Motor neuron (in vitro differentiated cells): ENCODE results near the gene ELANE. TPM values are rescaled to one million over a fixed set of nuclear protein-coding genes. Genes with fewer than 3 reads are reported as not detected.
"Not testable (repeated sequence)": the region's sequence is repeated elsewhere in the genome, so short reads cannot be mapped to it uniquely, and the experiment has no call there.

ENCODE experiments used
- ATAC-seq, 8 experiments: fragments of 200-7000 bp; cut with Tn5 transposase; replicated peaks in 6 of 8; 2 replicates each; pipeline ENCODE4 v1.8.0; 2021; ENCODE audit warnings: mild to moderate bottlenecking in 8 of 8, moderate library complexity in 8 of 8
- H3K27ac ChIP-seq, 2 donors: fragments of 250-450 bp; sonication (Bioruptor Pico); 2 replicates each; pipeline ENCODE4 v1.9.0; 2021; ENCODE audit warnings: antibody characterized with exemption in 2 of 2, mild to moderate bottlenecking in 2 of 2, moderate library complexity in 1 of 2
- H3K4me1 ChIP-seq, 2 donors: fragments of 250-450 bp; sonication (Bioruptor Pico); replicated peaks in 1 of 2; 2 replicates each; pipeline ENCODE4 v1.6.1; 2021; ENCODE audit warnings: antibody characterized with exemption in 2 of 2, mild to moderate bottlenecking in 2 of 2, moderate library complexity in 1 of 2
- H3K4me3 ChIP-seq, 5 donors: fragments of 250-450 bp; sonication (Bioruptor Pico); 2 replicates each; pipeline ENCODE4 v1.9.0; 2021; ENCODE audit warnings: antibody characterized with exemption in 5 of 5, mild to moderate bottlenecking in 5 of 5, moderate library complexity in 4 of 5
- WGBS, 10 experiments: fragments of 450-650 bp; shearing (Covaris generic); methylation state at CpG; one replicate each; pipeline ENCODE4 v1.0.0; 2022; 5-methylcytosine and 5-hydroxymethylcytosine counted together
- in situ Hi-C, 9 experiments: fragments of 400-800 bp; cut with MboI; loops; one replicate each; pipeline ENCODE4 v1.15.0; 2021; ENCODE audit warnings: low sequenced_read_pairs in 9 of 9, low pct_unique_long_range_greater_than_20kb in 2 of 9; ENCODE audit not compliant: unreplicated experiment in 9 of 9
- total RNA-seq, 8 experiments: library from RNA; unstranded; fragments of 300-600 nt; gene quantifications; 2 replicates each; pipeline versions ENCODE4 v1.2.3 to v1.2.4, GENCODE V29; 2022

Gene ELANE
- total RNA-seq, 8 experiments from 2014 or later, result 0.32 TPM; not detected in 7

- 80 to 100% (median 95%) methylated on average over 1 to 17 of the region's 28 CpGs; no CpG with 5 or more reads in 4 of the 10 experiments for WGBS, 10 experiments
- no peak for ATAC-seq
- H3K27ac ChIP-seq, result no peak overlapping the region
- in situ Hi-C loops, result no loop called here
- H3K4me1 ChIP-seq, result peaks cover 9 to 14% of the 10 kb centered on the region in 2 donors
- H3K4me3 ChIP-seq, result no peak overlapping the region
Measured at GRCh38 chr19:875265-875879, 23.3 kb downstream of the ELANE start.

GRCh38 chr19:876089-876488 lies 24.0 kb downstream of the ELANE start:
- in situ Hi-C loops, result no loop called here
- H3K27ac ChIP-seq, result no peak overlapping the region
- 67 to 100% (median 86%) methylated on average over 1 to 6 of the region's 18 CpGs; no CpG with 5 or more reads in 4 of the 10 experiments for WGBS, 10 experiments
- no peak for ATAC-seq
- H3K4me1 ChIP-seq, result peaks cover 9 to 14% of the 10 kb centered on the region in 2 donors
- H3K4me3 ChIP-seq, result no peak overlapping the region

GRCh38 chr19:876780-877314 lies 24.7 kb downstream of the ELANE start:
- 94% methylated on average over 9 of the region's 29 CpGs; no CpG with 5 or more reads in 9 of the 10 experiments for WGBS, 10 experiments
- in situ Hi-C loops, result no loop called here
- Histone ChIP-seq H3K27ac (no peak overlapping the region), H3K4me3 (no peak overlapping the region), H3K4me1 (peaks cover 8 to 13% of the 10 kb centered on the region in 2 donors)
- peak in 1 of 8 experiments; percentile 7 for ATAC-seq

GRCh38 chr19:877992-878660 lies 26.0 kb downstream of the ELANE start:
- H3K4me3 ChIP-seq, in situ Hi-C loops, H3K27ac ChIP-seq, H3K4me1 ChIP-seq, ATAC-seq: not testable (repeated sequence)
- no CpG with 5 or more reads among the region's 23 CpGs for WGBS, 10 experiments

- in situ Hi-C loops, H3K27ac ChIP-seq, ATAC-seq, H3K4me3 ChIP-seq, H3K4me1 ChIP-seq: not testable (repeated sequence)
- WGBS, 10 experiments, result 89 to 100% methylated on average over 2 to 5 of the region's 24 CpGs; no CpG with 5 or more reads in 8 of the 10 experiments
Measured at GRCh38 chr19:878751-879561, 26.9 kb downstream of the ELANE start.

GRCh38 chr19:879711-880438 lies 27.8 kb downstream of the ELANE start:
- ATAC-seq, result peak in 3 of 8 experiments; percentile 18 to 22 (median 21)
- Histone ChIP-seq H3K4me1 (no peaks in the 10 kb centered on the region), H3K27ac (no peak overlapping the region), H3K4me3 (no peak overlapping the region)
- 100% methylated on average over 3 of the region's 37 CpGs; no CpG with 5 or more reads in 9 of the 10 experiments for WGBS, 10 experiments
- in situ Hi-C loops, result no loop called here

- Histone ChIP-seq H3K4me3 (no peak overlapping the region), H3K4me1 (no peaks in the 10 kb centered on the region), H3K27ac (no peak overlapping the region)
- WGBS, 10 experiments, result 84 to 100% (median 98%) methylated on average over 1 to 14 of the region's 34 CpGs; no CpG with 5 or more reads in 3 of the 10 experiments
- in situ Hi-C loops, result no loop called here
- ATAC-seq, result no peak
Measured at GRCh38 chr19:881385-882071, 29.4 kb downstream of the ELANE start.

GRCh38 chr19:882871-883497 lies 30.9 kb downstream of the ELANE start:
- no peak for ATAC-seq
- no CpG with 5 or more reads among the region's 30 CpGs for WGBS, 10 experiments
- Histone ChIP-seq H3K4me3 (no peak overlapping the region), H3K27ac (no peak overlapping the region), H3K4me1 (peaks cover 0 to 3% of the 10 kb centered on the region in 2 donors)
- in situ Hi-C loops, result no loop called here

- in situ Hi-C loops, result no loop called here
- 96 to 100% methylated on average over 1 to 4 of the region's 22 CpGs; no CpG with 5 or more reads in 8 of the 10 experiments for WGBS, 10 experiments
- Histone ChIP-seq H3K4me1 (peaks cover 0 to 3% of the 10 kb centered on the region in 2 donors), H3K27ac (no peak overlapping the region), H3K4me3 (no peak overlapping the region)
- peak in 4 of 8 experiments; percentile 6 to 24 (median 12) for ATAC-seq
Measured at GRCh38 chr19:883661-884211, 31.6 kb downstream of the ELANE start.

GRCh38 chr19:884420-885211 lies 32.5 kb downstream of the ELANE start:
- 80 to 95% (median 95%) methylated on average over 2 to 19 of the region's 51 CpGs; no CpG with 5 or more reads in 7 of the 10 experiments for WGBS, 10 experiments
- H3K4me1 ChIP-seq, result peaks cover 0 to 3% of the 10 kb centered on the region in 2 donors
- H3K4me3 ChIP-seq, result no peak overlapping the region
- no peak overlapping the region for H3K27ac ChIP-seq
- in situ Hi-C loops, result no loop called here
- peak in 2 of 8 experiments; percentile 2 to 8 for ATAC-seq
